Caki2 (cell line): Measurements from ENCODE around the gene WNT11. TPM values are rescaled to one million over a fixed set of nuclear protein-coding genes. Genes with fewer than 3 reads are reported as not detected.
A peak's percentile ranks its signal among the peaks of the same experiment; 100 is the strongest.

Experiments
- DNase-seq: peaks from one replicate; pipeline ENCODE4 v3.0.0-alpha.2; 2015; ENCODE audit warnings: low read depth
- in situ Hi-C: cut with HindIII; loops from 2 replicates; pipeline ENCODE4 v1.10.0; 2016; ENCODE audit warnings: low sequenced_read_pairs, low pct_unique_long_range_greater_than_20kb, mixed read lengths
- total RNA-seq: library from RNA; depleted of rRNA; stranded (reverse); fragments of >200 nt; shearing (Covaris generic); gene quantifications from 2 replicates; pipeline ENCODE4 v1.2.3, GENCODE V29; 2014; ENCODE audit warnings: low replicate concordance

The WNT11 gene
- total RNA-seq, 1 experiment from 2014 or later, result 4.9 TPM

- in situ Hi-C loops, result no loop called here
- no peak for DNase-seq
Observed at GRCh38 chr11:76164861-76165751, 41.2 kb downstream of the WNT11 start.

- no peak for DNase-seq
- in situ Hi-C loops, result no loop called here
Observed at GRCh38 chr11:76164081-76164480, 42.2 kb downstream of the WNT11 start.

- in situ Hi-C loops, result no loop called here
- DNase-seq, result no peak
Observed at GRCh38 chr11:76163289-76163880, 42.9 kb downstream of the WNT11 start.

- DNase-seq, result peak; percentile 16
- in situ Hi-C loops, result no loop called here
Observed at GRCh38 chr11:76162336-76163288, 43.7 kb downstream of the WNT11 start.

- in situ Hi-C loops, result no loop called here
- DNase-seq, result no peak
Observed at GRCh38 chr11:76161261-76161961, 44.9 kb downstream of the WNT11 start.

- in situ Hi-C loops, result no loop called here
- no peak for DNase-seq
Observed at GRCh38 chr11:76160856-76161255, 45.4 kb downstream of the WNT11 start.

- no peak for DNase-seq
- in situ Hi-C loops, result no loop called here
Observed at GRCh38 chr11:76159983-76160661, 46.2 kb downstream of the WNT11 start.

GRCh38 chr11:76159303-76159937 lies 46.9 kb downstream of the WNT11 start:
- no peak for DNase-seq
- in situ Hi-C loops, result no loop called here

GRCh38 chr11:76158394-76159302 lies 47.7 kb downstream of the WNT11 start:
- DNase-seq, result no peak
- in situ Hi-C loops, result no loop called here

GRCh38 chr11:76157891-76158290 lies 48.4 kb downstream of the WNT11 start:
- no peak for DNase-seq
- in situ Hi-C loops, result no loop called here

GRCh38 chr11:76156971-76157427 lies 49.3 kb downstream of the WNT11 start:
- DNase-seq, result no peak
- in situ Hi-C loops, result no loop called here

GRCh38 chr11:76155500-76156227 lies 50.6 kb downstream of the WNT11 start:
- no peak for DNase-seq
- in situ Hi-C loops, result no loop called here

GRCh38 chr11:76153571-76153923 lies 52.8 kb downstream of the WNT11 start:
- no peak for DNase-seq
- in situ Hi-C loops, result no loop called here

- in situ Hi-C loops, result no loop called here
Observed at GRCh38 chr11:76152741-76153570, 53.3 kb downstream of the WNT11 start.

More at GRCh38 chr11:76152741-76153570, 53.3 kb downstream of the WNT11 start:
- DNase-seq, result no peak
